Activated B cell treated with CpG ODN at 0.5 μM for 24 hours (primary cell): ENCODE results near the gene CNTNAP2. TPM values are rescaled to one million over a fixed set of nuclear protein-coding genes. Genes with fewer than 3 reads are reported as not detected.

ENCODE experiments used
- ATAC-seq: fragments of 200-7000 bp; cut with Tn5 transposase; one replicate; pipeline ENCODE4 v1.10.0; 2021; ENCODE audit warnings: low read depth, mild to moderate bottlenecking, moderate library complexity
- CTCF ChIA-PET: fragments of 350-600 bp; sonication (Branson Sonifier 250); formaldehyde crosslinking; loops from one replicate; lab custom pipeline; 2021; ENCODE audit warnings: antibody characterized with exemption; lab: Charles Lee
- POLR2A ChIA-PET: fragments of 350-600 bp; sonication (Branson Sonifier 250); formaldehyde crosslinking; loops from one replicate; lab custom pipeline; 2021; ENCODE audit warnings: antibody characterized with exemption; lab: Charles Lee
- DNase-seq: peaks from one replicate; pipeline ENCODE4 v3.0.0; 2022
- H3K27ac Mint-ChIP-seq: one replicate; pipeline ENCODE4 v1.8.0; 2020; ENCODE audit warnings: mixed read lengths
- H3K27me3 Mint-ChIP-seq: one replicate; pipeline ENCODE4 v1.8.0; 2021; ENCODE audit warnings: mixed read lengths
- H3K36me3 Mint-ChIP-seq: one replicate; pipeline ENCODE4 v1.8.0; 2021; ENCODE audit warnings: low read depth, mixed read lengths
- H3K4me1 Mint-ChIP-seq: one replicate; pipeline ENCODE4 v1.8.0; 2021; ENCODE audit warnings: mixed read lengths
- H3K4me3 Mint-ChIP-seq: one replicate; pipeline ENCODE4 v1.8.0; 2020; ENCODE audit warnings: mild to moderate bottlenecking, mixed read lengths
- H3K9me3 Mint-ChIP-seq: one replicate; pipeline ENCODE4 v1.8.0; 2020; ENCODE audit warnings: mixed read lengths
- intact Hi-C: fragments of 100-400 bp; cut with micrococcal nuclease; formaldehyde crosslinking; loops from one replicate; pipeline ENCODE4 v1.15.1; 2024
- total RNA-seq: library from RNA; stranded (reverse); gene quantifications from 2 replicates; pipeline ENCODE4 v1.2.3, GENCODE V29; 2022
- TF ChIP-seq, protein P1 (sequence below): fragments of 200-600 bp; IDR thresholded peaks from one replicate; pipeline ENCODE4 v1.8.0; 2022; ENCODE audit warnings: antibody characterized with exemption, mild to moderate bottlenecking

The CNTNAP2 gene
- total RNA-seq, 1 donor from 2014 or later, result 0.84 TPM

DNA sequence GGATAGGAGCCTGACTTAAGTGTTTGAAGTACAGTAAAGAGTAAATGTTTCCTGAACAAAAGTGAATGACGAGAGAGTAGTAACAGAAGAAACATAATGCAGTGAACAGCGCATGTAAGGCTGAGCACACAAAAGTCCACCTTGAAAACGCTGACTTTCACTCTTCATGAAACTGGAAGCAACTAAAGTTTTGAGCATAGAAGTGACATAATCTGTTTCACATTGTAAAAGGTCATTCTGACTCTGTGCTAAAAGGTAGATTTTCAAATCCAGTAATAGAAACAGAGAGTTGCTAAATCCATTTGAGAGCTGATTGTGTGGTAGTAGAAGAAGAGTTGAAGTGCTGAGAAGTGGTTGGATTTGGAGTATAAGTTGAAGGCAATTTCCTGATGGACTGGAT lies 1037.0 kb downstream of the CNTNAP2 start:
- CTCF ChIA-PET, result no interaction called here
- ATAC-seq (no peak), DNase-seq (no peak)
- TF ChIP-seq, protein P1, sequence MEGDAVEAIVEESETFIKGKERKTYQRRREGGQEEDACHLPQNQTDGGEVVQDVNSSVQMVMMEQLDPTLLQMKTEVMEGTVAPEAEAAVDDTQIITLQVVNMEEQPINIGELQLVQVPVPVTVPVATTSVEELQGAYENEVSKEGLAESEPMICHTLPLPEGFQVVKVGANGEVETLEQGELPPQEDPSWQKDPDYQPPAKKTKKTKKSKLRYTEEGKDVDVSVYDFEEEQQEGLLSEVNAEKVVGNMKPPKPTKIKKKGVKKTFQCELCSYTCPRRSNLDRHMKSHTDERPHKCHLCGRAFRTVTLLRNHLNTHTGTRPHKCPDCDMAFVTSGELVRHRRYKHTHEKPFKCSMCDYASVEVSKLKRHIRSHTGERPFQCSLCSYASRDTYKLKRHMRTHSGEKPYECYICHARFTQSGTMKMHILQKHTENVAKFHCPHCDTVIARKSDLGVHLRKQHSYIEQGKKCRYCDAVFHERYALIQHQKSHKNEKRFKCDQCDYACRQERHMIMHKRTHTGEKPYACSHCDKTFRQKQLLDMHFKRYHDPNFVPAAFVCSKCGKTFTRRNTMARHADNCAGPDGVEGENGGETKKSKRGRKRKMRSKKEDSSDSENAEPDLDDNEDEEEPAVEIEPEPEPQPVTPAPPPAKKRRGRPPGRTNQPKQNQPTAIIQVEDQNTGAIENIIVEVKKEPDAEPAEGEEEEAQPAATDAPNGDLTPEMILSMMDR, result no peak
- Mint-ChIP-seq H3K4me1 (no peaks in the 10 kb centered on the region), H3K9me3 (peaks cover 2% of the 10 kb centered on the region), H3K36me3 (no peaks in the 10 kb centered on the region), H3K27ac (no peak overlapping the region), H3K27me3 (no peaks in the 10 kb centered on the region), H3K4me3 (no peak overlapping the region)
- intact Hi-C loops, result no loop called here
- POLR2A ChIA-PET, result no interaction called here

DNA sequence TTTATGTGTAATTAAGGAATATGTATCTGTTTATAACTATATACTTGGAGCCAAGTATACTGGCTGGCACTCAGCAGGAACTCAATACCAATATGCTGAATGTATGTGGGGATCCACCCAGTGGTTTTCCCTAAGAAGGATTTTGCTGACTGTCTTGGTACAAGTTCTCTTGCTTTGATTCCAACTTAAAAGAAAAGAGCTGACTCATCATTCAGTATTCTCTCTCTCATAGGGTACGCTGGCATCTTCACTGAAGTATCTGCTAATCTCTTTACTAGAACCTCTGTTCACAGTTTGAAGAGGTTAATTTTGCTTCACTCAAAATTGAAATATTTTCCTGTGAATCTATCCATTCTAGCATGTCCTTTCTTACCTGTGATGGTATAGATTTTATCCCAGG lies 1044.8 kb downstream of the CNTNAP2 start:
- H3K36me3 Mint-ChIP-seq, result no peaks in the 10 kb centered on the region
- ChIA-PET POLR2A (no interaction called here), CTCF (no interaction called here)
- no peak overlapping the region for H3K27ac Mint-ChIP-seq
- H3K4me1 Mint-ChIP-seq, result no peaks in the 10 kb centered on the region
- H3K9me3 Mint-ChIP-seq, result peaks cover 7% of the 10 kb centered on the region
- ATAC-seq (no peak), DNase-seq (no peak)
- TF ChIP-seq, protein P1, result no peak
- intact Hi-C loops, result no loop called here
- no peaks in the 10 kb centered on the region for H3K27me3 Mint-ChIP-seq
- no peak overlapping the region for H3K4me3 Mint-ChIP-seq

DNA sequence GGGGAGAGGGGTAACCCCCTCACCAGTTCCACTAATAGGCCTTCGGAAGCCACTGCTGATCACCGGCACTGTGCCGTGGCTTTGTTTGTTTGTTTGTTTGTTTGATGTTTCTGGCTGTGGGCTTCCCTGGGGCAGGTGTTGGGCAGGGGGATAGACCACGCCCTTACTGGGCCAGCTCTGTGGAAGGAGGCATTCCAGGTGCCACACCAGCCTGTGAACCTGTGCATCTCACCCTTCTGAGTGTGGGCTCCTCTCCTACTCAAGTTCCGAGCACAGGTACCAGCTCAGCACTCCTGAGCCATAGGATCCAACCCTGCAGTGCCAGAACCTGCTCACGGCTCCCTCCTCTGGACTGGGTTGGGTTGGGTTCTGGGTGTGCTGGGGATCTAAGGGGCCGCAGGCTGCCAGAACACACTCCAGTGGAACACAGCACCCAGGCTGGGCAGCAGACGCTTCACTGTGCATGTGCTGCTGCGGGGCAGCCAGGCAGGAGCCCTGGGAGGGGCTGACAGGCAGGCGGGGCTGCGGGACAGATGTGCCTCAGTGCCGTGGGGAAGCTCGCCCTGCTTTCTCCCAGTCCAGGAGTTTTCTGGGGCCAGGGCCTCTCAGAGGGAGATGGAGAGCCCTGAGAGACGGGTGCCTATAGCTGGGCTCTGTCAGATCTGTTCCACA lies 1053.9 kb downstream of the CNTNAP2 start:
- Mint-ChIP-seq H3K4me3 (no peak overlapping the region), H3K27ac (no peak overlapping the region), H3K36me3 (no peaks in the 10 kb centered on the region), H3K9me3 (peaks cover 4% of the 10 kb centered on the region), H3K27me3 (no peaks in the 10 kb centered on the region), H3K4me1 (no peaks in the 10 kb centered on the region)
- ChIA-PET POLR2A (no interaction called here), CTCF (no interaction called here)
- DNase-seq (no peak), ATAC-seq (no peak)
- TF ChIP-seq, protein P1, result no peak
- intact Hi-C loops, result no loop called here

DNA sequence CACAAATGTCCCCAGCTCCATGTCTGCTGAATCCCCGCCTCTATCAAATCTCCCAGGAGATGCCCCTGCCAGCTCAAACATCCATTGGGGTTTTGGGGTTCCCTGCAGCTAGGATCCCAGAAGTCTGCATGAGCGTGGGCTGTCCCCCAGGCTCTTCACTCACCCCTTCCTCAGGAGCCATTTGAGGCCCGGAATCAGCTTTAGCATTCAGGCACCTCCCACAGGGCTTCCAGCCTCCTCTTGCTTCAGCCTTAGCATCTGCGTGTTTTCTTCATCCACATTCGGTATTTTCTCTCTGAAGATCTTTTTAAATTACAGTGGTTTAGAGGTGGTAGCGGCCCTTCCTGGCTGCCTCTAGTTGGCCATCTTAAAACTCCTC lies 1054.4 kb downstream of the CNTNAP2 start:
- ChIA-PET POLR2A (no interaction called here), CTCF (no interaction called here)
- no peaks in the 10 kb centered on the region for H3K36me3 Mint-ChIP-seq
- DNase-seq (no peak), ATAC-seq (no peak)
- H3K4me3 Mint-ChIP-seq, result no peak overlapping the region
- H3K27ac Mint-ChIP-seq, result no peak overlapping the region
- intact Hi-C loops, result no loop called here
- TF ChIP-seq, protein P1, result no peak
- H3K27me3 Mint-ChIP-seq, result no peaks in the 10 kb centered on the region
- no peaks in the 10 kb centered on the region for H3K4me1 Mint-ChIP-seq
- H3K9me3 Mint-ChIP-seq, result peaks cover 3% of the 10 kb centered on the region

DNA sequence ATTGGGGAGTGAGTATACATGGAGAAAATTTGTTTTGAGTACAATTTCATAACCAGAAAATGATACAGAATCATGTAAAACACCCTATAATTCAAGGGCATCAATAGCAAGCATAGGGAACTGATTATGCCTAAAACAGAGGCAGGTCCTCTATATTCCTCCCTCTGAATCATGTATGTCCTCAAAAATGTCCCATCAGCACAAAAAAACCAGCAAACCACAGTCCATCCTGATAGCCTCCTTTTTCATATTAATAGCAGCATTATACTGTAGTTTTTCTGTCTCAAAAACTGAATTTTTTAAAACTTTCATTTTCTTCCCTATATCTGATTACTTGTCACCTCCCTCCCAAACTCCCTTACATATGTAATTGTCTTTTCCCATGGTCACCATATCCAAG lies 1057.3 kb downstream of the CNTNAP2 start:
- H3K4me1 Mint-ChIP-seq, result no peaks in the 10 kb centered on the region
- peaks cover 6% of the 10 kb centered on the region for H3K9me3 Mint-ChIP-seq
- ChIA-PET POLR2A (no interaction called here), CTCF (no interaction called here)
- no peak overlapping the region for H3K27ac Mint-ChIP-seq
- intact Hi-C loops, result no loop called here
- no peaks in the 10 kb centered on the region for H3K27me3 Mint-ChIP-seq
- H3K36me3 Mint-ChIP-seq, result no peaks in the 10 kb centered on the region
- ATAC-seq (no peak), DNase-seq (no peak)
- TF ChIP-seq, protein P1, result no peak
- no peak overlapping the region for H3K4me3 Mint-ChIP-seq
